ENCODE results near the gene FOXL1. TPM values are rescaled to one million over a fixed set of nuclear protein-coding genes. Genes with fewer than 3 reads are reported as not detected.
A peak's percentile ranks its signal among the peaks of the same experiment; 100 is the strongest.

FOXL1 gene
- total RNA-seq, 1 donor from 2014 or later = 0.81 TPM

- peaks cover 26% of the 10 kb centered on the region for H3K36me3 ChIP-seq
- H3K27me3 ChIP-seq = no peaks in the 10 kb centered on the region
- no peaks in the 10 kb centered on the region for H3K9me3 ChIP-seq
- H3K27ac ChIP-seq = no peak overlapping the region
- peak; percentile 18 for ATAC-seq
- H3K4me1 ChIP-seq = peaks cover 8% of the 10 kb centered on the region
- intact Hi-C loops (cut with DNase I) = no loop called here
- TF ChIP-seq, protein P1, sequence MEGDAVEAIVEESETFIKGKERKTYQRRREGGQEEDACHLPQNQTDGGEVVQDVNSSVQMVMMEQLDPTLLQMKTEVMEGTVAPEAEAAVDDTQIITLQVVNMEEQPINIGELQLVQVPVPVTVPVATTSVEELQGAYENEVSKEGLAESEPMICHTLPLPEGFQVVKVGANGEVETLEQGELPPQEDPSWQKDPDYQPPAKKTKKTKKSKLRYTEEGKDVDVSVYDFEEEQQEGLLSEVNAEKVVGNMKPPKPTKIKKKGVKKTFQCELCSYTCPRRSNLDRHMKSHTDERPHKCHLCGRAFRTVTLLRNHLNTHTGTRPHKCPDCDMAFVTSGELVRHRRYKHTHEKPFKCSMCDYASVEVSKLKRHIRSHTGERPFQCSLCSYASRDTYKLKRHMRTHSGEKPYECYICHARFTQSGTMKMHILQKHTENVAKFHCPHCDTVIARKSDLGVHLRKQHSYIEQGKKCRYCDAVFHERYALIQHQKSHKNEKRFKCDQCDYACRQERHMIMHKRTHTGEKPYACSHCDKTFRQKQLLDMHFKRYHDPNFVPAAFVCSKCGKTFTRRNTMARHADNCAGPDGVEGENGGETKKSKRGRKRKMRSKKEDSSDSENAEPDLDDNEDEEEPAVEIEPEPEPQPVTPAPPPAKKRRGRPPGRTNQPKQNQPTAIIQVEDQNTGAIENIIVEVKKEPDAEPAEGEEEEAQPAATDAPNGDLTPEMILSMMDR (IDR thresholded peaks at IDR 0.05) = no peak
- no peak for DNase-seq
- no peak overlapping the region for H3K4me3 ChIP-seq
Measured at GRCh38 chr16:86549893-86550190, 28.5 kb upstream of the FOXL1 start.

- Histone ChIP-seq H3K27me3 (no peaks in the 10 kb centered on the region), H3K4me3 (no peak overlapping the region), H3K36me3 (peaks cover 25% of the 10 kb centered on the region), H3K9me3 (no peaks in the 10 kb centered on the region), H3K4me1 (peaks cover 8% of the 10 kb centered on the region), H3K27ac (no peak overlapping the region)
- intact Hi-C loops (cut with DNase I) = no loop called here
- ATAC-seq (no peak), DNase-seq (no peak)
- TF ChIP-seq, protein P1 (IDR thresholded peaks at IDR 0.05) = no peak
Measured at GRCh38 chr16:86550281-86550680, 28.1 kb upstream of the FOXL1 start.

DNA sequence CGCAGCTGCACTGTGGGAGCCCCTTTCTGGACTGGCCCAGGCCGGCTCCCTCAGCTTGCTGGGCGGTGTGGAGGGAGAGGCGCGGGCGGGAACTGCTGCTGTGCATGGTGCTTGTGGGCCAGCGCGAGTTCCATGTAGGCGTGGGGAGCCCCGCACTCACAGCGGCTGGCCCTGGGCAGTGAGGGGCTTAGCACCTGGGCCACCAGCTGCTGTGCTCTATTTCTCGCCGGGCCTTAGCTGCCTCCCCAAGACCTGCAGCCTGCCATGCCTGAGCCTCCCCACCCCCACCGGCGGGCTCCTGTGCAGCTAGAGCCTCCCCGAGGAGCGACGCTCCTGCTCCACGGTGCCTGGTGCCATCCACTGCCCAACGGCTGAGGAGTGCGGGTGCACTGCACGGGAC lies 25.0 kb upstream of the FOXL1 start:
- DNase-seq = peak; percentile 62
- intact Hi-C loops (cut with DNase I) = no loop called here
- peaks cover 12% of the 10 kb centered on the region for H3K4me1 ChIP-seq
- H3K9me3 ChIP-seq = no peaks in the 10 kb centered on the region
- H3K27me3 ChIP-seq = peaks cover 7% of the 10 kb centered on the region
- TF ChIP-seq, protein P1 (IDR thresholded peaks at IDR 0.05) = no peak
- no peak for ATAC-seq
- H3K4me3 ChIP-seq = no peak overlapping the region
- peaks cover 8% of the 10 kb centered on the region for H3K36me3 ChIP-seq
- H3K27ac ChIP-seq = no peak overlapping the region

- H3K36me3 ChIP-seq = peaks cover 8% of the 10 kb centered on the region
- H3K9me3 ChIP-seq = no peaks in the 10 kb centered on the region
- ATAC-seq (no peak), DNase-seq (no peak)
- intact Hi-C loops (cut with DNase I) = no loop called here
- peak overlapping the region; percentile 89 for H3K27ac ChIP-seq
- H3K4me3 ChIP-seq = peak overlapping the region; percentile 71
- TF ChIP-seq, protein P1 (IDR thresholded peaks at IDR 0.05) = no peak
- H3K27me3 ChIP-seq = peaks cover 13% of the 10 kb centered on the region
- H3K4me1 ChIP-seq = peaks cover 12% of the 10 kb centered on the region
Measured at GRCh38 chr16:86554599-86554916, 23.8 kb upstream of the FOXL1 start.

- H3K4me3 ChIP-seq = peak within 1 kb of the TSS; percentile 71
- intact Hi-C loops (cut with DNase I) = no loop called here
- peaks cover 12% of the 10 kb centered on the region for H3K4me1 ChIP-seq
- DNase-seq = peak; percentile 97
- H3K27me3 ChIP-seq = peaks cover 13% of the 10 kb centered on the region
- H3K27ac ChIP-seq = peak within 1 kb of the TSS; percentile 89
- peaks cover 6% of the 10 kb centered on the region for H3K36me3 ChIP-seq
- H3K9me3 ChIP-seq = no peaks in the 10 kb centered on the region
- peak; percentile 98 for ATAC-seq
- TF ChIP-seq, protein P1 (IDR thresholded peaks at IDR 0.05) = no peak
Measured at GRCh38 chr16:86554917-86555703, 23.2 kb upstream of the FOXL1 start, which contains the start of gene MTHFSD. Gene MTHFSD, minus strand, starts transcription at chr16:86555235. Its CDS starts 51 bp downstream, at chr16:86555184.
